HL-60 (cell line): ENCODE data around the gene AS3MT.

ENCODE experiments used
- GABPA ChIP-seq: IDR thresholded peaks from 2 replicates; pipeline ENCODE4 v1.6.1; 2012; ENCODE audit warnings: low read depth
- POLR2AphosphoS5 ChIP-seq: IDR thresholded peaks from 2 replicates; pipeline ENCODE4 v1.6.1; 2012; ENCODE audit warnings: low read depth
- REST ChIP-seq: IDR thresholded peaks from 2 replicates; pipeline ENCODE4 v1.6.1; 2012; ENCODE audit warnings: low read depth; ENCODE audit not compliant: insufficient replicate concordance
- TF ChIP-seq, protein P1 (sequence below): IDR thresholded peaks from one replicate; pipeline ENCODE4 v1.5.1; 2011; ENCODE audit warnings: low read length, control low read depth, inconsistent platforms; ENCODE audit not compliant: insufficient read depth

- TF ChIP-seq, protein P1, sequence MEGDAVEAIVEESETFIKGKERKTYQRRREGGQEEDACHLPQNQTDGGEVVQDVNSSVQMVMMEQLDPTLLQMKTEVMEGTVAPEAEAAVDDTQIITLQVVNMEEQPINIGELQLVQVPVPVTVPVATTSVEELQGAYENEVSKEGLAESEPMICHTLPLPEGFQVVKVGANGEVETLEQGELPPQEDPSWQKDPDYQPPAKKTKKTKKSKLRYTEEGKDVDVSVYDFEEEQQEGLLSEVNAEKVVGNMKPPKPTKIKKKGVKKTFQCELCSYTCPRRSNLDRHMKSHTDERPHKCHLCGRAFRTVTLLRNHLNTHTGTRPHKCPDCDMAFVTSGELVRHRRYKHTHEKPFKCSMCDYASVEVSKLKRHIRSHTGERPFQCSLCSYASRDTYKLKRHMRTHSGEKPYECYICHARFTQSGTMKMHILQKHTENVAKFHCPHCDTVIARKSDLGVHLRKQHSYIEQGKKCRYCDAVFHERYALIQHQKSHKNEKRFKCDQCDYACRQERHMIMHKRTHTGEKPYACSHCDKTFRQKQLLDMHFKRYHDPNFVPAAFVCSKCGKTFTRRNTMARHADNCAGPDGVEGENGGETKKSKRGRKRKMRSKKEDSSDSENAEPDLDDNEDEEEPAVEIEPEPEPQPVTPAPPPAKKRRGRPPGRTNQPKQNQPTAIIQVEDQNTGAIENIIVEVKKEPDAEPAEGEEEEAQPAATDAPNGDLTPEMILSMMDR = no peak
- no peak for TF ChIP-seq POLR2AphosphoS5
- no peak for TF ChIP-seq REST
- no peak for TF ChIP-seq GABPA
These were observed 66.8 kb downstream of the AS3MT start for GRCh38 chr10:102935939-102936605.
